Measurements from ENCODE around the gene PCCA. TPM values are rescaled to one million over a fixed set of nuclear protein-coding genes. Genes with fewer than 3 reads are reported as not detected.

PCCA gene
- total and polyA plus RNA-seq, 2 experiments from 2014 or later, result 41.9 to 46.6 TPM

- Histone ChIP-seq H4K20me1 (replicated peaks; ENCODE audit: insufficient read depth) (no peaks in the 10 kb centered on the region), H3K27ac (ENCODE audit: low read depth) (peak overlapping the region; percentile 9; the same call in 1 of the 2 replicates), H3K4me3 (no peak overlapping the region), H3K36me3 (ENCODE audit: insufficient read depth) (no peaks in the 10 kb centered on the region), H3K79me2 (replicated peaks; ENCODE audit: insufficient read depth) (no peaks in the 10 kb centered on the region), H3K27me3 (ENCODE audit: insufficient read depth) (no peaks in the 10 kb centered on the region), H3K4me2 (no peak overlapping the region), H2AFZ (no peak overlapping the region), H3K9me2 (ENCODE audit: insufficient read depth) (no peaks in the 10 kb centered on the region), H3K4me1 (ENCODE audit: insufficient read depth) (no peaks in the 10 kb centered on the region), H3F3A (replicated peaks; ENCODE audit: low read depth) (0 out of 2 replicates have a peak, but pooled peaks cover 6% of the 10 kb centered on the region)
- TF ChIP-seq EZH2phosphoT487 (IDR thresholded peaks at IDR 0.05; ENCODE audit: unreplicated experiment) (no peak), STAT1 (IDR thresholded peaks at IDR 0.05; ENCODE audit: unreplicated experiment) (no peak), REST (IDR thresholded peaks at IDR 0.05; ENCODE audit: unreplicated experiment) (no peak), JUNB (IDR thresholded peaks at IDR 0.05; ENCODE audit: unreplicated experiment) (no peak), NANOG (IDR thresholded peaks at IDR 0.05; ENCODE audit: borderline replicate concordance) (no peak), ZNF114 (CRISPR knock-in tag; IDR thresholded peaks at IDR 0.05) (no peak), ZNF331 (CRISPR knock-in tag; IDR thresholded peaks at IDR 0.05; ENCODE audit: low read depth) (no peak), POLR2AphosphoS5 (IDR thresholded peaks at IDR 0.05; ENCODE audit: low read depth) (no peak), ZNF462 (CRISPR knock-in tag; IDR thresholded peaks at IDR 0.05) (no peak), CREB1 (CRISPR knock-in tag; IDR thresholded peaks at IDR 0.05; ENCODE audit: low read depth) (no peak), CTCF (conservative IDR thresholded peaks at IDR 0.05; ENCODE audit: low read depth in 2 of 2) (no peak), EZH2 (IDR thresholded peaks at IDR 0.05; ENCODE audit: low read depth, unreplicated experiment) (no peak)
- TF ChIP-seq, protein P1, sequence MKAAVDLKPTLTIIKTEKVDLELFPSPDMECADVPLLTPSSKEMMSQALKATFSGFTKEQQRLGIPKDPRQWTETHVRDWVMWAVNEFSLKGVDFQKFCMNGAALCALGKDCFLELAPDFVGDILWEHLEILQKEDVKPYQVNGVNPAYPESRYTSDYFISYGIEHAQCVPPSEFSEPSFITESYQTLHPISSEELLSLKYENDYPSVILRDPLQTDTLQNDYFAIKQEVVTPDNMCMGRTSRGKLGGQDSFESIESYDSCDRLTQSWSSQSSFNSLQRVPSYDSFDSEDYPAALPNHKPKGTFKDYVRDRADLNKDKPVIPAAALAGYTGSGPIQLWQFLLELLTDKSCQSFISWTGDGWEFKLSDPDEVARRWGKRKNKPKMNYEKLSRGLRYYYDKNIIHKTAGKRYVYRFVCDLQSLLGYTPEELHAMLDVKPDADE (IDR thresholded peaks at IDR 0.05), result no peak
- Mint-ChIP-seq H3K36me3 (ENCODE audit: low read depth) (no peaks in the 10 kb centered on the region; the same call in 2 of the 3 replicates), H3K9me3 (no peaks in the 10 kb centered on the region), H3K4me1 (peaks cover 16% of the 10 kb centered on the region), H3K4me3 (no peak overlapping the region), H3K27ac (no peak overlapping the region), H3K27me3 (ENCODE audit: insufficient read depth, low read depth, poor library complexity) (peaks cover 10% of the 10 kb centered on the region)
- no peak for ATAC-seq
- DNase-seq (ENCODE audit: low spot score), result no peak
Observed at GRCh38 chr13:100536643-100537180, 447.8 kb downstream of the PCCA start.

Data from GM23338 (cell line).